BLaER1 treated with 17β-estradiol and CSF1 and Interleukin-3, amounts not matched to agents 10 nM and 100 nM (cell line): ENCODE data around the gene KIT.

ENCODE experiments used
- H3K27ac ChIP-seq, 11 experiments: shearing (Covaris generic); formaldehyde crosslinking; 2 replicates each; pipeline ENCODE4 v1.8.1; 2022
- H3K27me3 ChIP-seq, 11 experiments: shearing (Covaris generic); formaldehyde crosslinking; 2 replicates each; pipeline ENCODE4 v1.8.1; 2022
- H3K36me3 ChIP-seq, 11 experiments: shearing (Covaris generic); formaldehyde crosslinking; 2 replicates each; pipeline ENCODE4 v1.8.1; 2022
- H3K4me1 ChIP-seq, 10 experiments: shearing (Covaris generic); formaldehyde crosslinking; 2 replicates each; pipeline ENCODE4 v1.8.1; 2022
- H3K4me2 ChIP-seq, 11 experiments: shearing (Covaris generic); formaldehyde crosslinking; 2 replicates each; pipeline ENCODE4 v1.8.1; 2022
- H3K4me3 ChIP-seq, 10 experiments: shearing (Covaris generic); formaldehyde crosslinking; 2 replicates each; pipeline ENCODE4 v1.8.1; 2022
- H3K9ac ChIP-seq, 11 experiments: shearing (Covaris generic); formaldehyde crosslinking; 2 replicates each; pipeline ENCODE4 v1.8.1; 2022
- H3K9me3 ChIP-seq, 11 experiments: shearing (Covaris generic); formaldehyde crosslinking; replicated peaks in 1 of 11; 2 replicates each; pipeline ENCODE4 v1.8.1; 2022
- H4K20me1 ChIP-seq, 11 experiments: shearing (Covaris generic); formaldehyde crosslinking; 2 replicates each; pipeline ENCODE4 v1.8.1; 2022
- Cebpa-rat ChIP-seq, 11 experiments: shearing (Covaris generic); IDR thresholded peaks; 2 replicates each; pipeline ENCODE4 v1.8.1; 2022

Gene KIT

GRCh38 chr4:54742636-54743399 is 85.1 kb downstream of the KIT start:
- Histone ChIP-seq H3K9me3 (peaks cover 7 to 32% (median 15%) of the 10 kb centered on the region in 11 experiments; a peak in 21 of 22 replicates), H3K4me2 (peak overlapping the region in 3 of 11 experiments; percentile 1 to 54 (median 47); a peak in 5 of 22 replicates), H3K36me3 (peaks cover 0 to 9% (median 0%) of the 10 kb centered on the region in 11 experiments; a peak in 2 of 22 replicates), H3K9ac (no peak overlapping the region), H3K27ac (no peak overlapping the region), H3K27me3 (no peaks in the 10 kb centered on the region), H3K4me1 (peaks cover 4 to 18% (median 13%) of the 10 kb centered on the region in 10 experiments; a peak in 16 of 20 replicates), H3K4me3 (no peak overlapping the region), H4K20me1 (no peaks in the 10 kb centered on the region)
- TF ChIP-seq Cebpa-rat (IDR thresholded peaks at IDR 0.05): no peak

GRCh38 chr4:54743562-54743961 is 85.8 kb downstream of the KIT start:
- H4K20me1 ChIP-seq: no peaks in the 10 kb centered on the region
- no peak overlapping the region for H3K27ac ChIP-seq
- H3K9me3 ChIP-seq: peaks cover 12 to 37% (median 19%) of the 10 kb centered on the region in 11 experiments; a peak in 21 of 22 replicates
- H3K9ac ChIP-seq: no peak overlapping the region
- peak overlapping the region in 2 of 11 experiments; percentile 47 to 54; a peak in 2 of 22 replicates for H3K4me2 ChIP-seq
- H3K27me3 ChIP-seq: no peaks in the 10 kb centered on the region
- peaks cover 0 to 5% (median 0%) of the 10 kb centered on the region in 11 experiments; a peak in 1 of 22 replicates for H3K36me3 ChIP-seq
- H3K4me3 ChIP-seq: no peak overlapping the region
- H3K4me1 ChIP-seq: peaks cover 4 to 18% (median 13%) of the 10 kb centered on the region in 10 experiments; a peak in 16 of 20 replicates
- TF ChIP-seq Cebpa-rat (IDR thresholded peaks at IDR 0.05): no peak

GRCh38 chr4:54744487-54744886 is 86.7 kb downstream of the KIT start:
- no peak for TF ChIP-seq Cebpa-rat (IDR thresholded peaks at IDR 0.05)
- Histone ChIP-seq H3K4me3 (no peak overlapping the region), H3K27me3 (no peaks in the 10 kb centered on the region), H3K9ac (no peak overlapping the region), H3K4me2 (no peak overlapping the region), H3K4me1 (peaks cover 4 to 18% (median 13%) of the 10 kb centered on the region in 10 experiments; a peak in 16 of 20 replicates), H3K27ac (no peak overlapping the region), H4K20me1 (no peaks in the 10 kb centered on the region), H3K36me3 (no peaks in the 10 kb centered on the region; a peak in 1 of 22 replicates), H3K9me3 (peaks cover 12 to 37% (median 19%) of the 10 kb centered on the region in 11 experiments; a peak in 21 of 22 replicates)

- H3K4me1 ChIP-seq: peaks cover 4 to 18% (median 13%) of the 10 kb centered on the region in 10 experiments; a peak in 16 of 20 replicates
- peaks cover 12 to 37% (median 19%) of the 10 kb centered on the region in 11 experiments; a peak in 21 of 22 replicates for H3K9me3 ChIP-seq
- no peaks in the 10 kb centered on the region for H4K20me1 ChIP-seq
- no peak for TF ChIP-seq Cebpa-rat (IDR thresholded peaks at IDR 0.05)
- no peak overlapping the region for H3K4me3 ChIP-seq
- H3K36me3 ChIP-seq: no peaks in the 10 kb centered on the region; a peak in 1 of 22 replicates
- peak overlapping the region in 5 of 11 experiments; percentile 48 to 65 (median 49); a peak in 8 of 22 replicates for H3K4me2 ChIP-seq
- no peak overlapping the region for H3K27ac ChIP-seq
- H3K9ac ChIP-seq: no peak overlapping the region
- no peaks in the 10 kb centered on the region for H3K27me3 ChIP-seq
Measured at GRCh38 chr4:54745031-54745770, 87.4 kb downstream of the KIT start.

DNA sequence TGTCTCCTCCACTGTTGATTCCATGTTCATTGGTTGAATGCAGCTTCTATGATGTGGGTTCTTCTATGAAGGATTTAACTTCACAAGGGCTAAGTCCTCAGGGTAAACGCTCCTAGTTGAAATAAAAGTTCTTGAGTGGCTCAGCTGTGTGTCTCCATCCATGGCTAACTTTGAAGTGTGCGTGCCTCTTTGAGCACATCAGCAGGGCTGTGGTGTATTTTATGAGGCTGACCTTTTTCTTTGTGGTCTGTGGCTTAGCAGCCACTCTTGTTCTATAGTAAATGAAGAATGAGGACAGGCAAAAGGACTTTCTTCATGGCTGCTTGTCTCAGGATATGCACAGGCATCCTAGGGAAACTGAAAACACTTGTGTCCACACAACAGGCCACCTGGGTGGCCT is 88.5 kb downstream of the KIT start:
- peak overlapping the region in 7 of 11 experiments; percentile 23 to 65 (median 49); a peak in 14 of 22 replicates for H3K4me2 ChIP-seq
- H3K9me3 ChIP-seq: peaks cover 12 to 37% (median 19%) of the 10 kb centered on the region in 11 experiments; a peak in 21 of 22 replicates
- TF ChIP-seq Cebpa-rat (IDR thresholded peaks at IDR 0.05): no peak
- peaks cover 4 to 18% (median 13%) of the 10 kb centered on the region in 10 experiments; a peak in 16 of 20 replicates for H3K4me1 ChIP-seq
- H3K9ac ChIP-seq: no peak overlapping the region
- no peaks in the 10 kb centered on the region; a peak in 1 of 22 replicates for H3K36me3 ChIP-seq
- H3K4me3 ChIP-seq: no peak overlapping the region
- H3K27me3 ChIP-seq: no peaks in the 10 kb centered on the region
- H3K27ac ChIP-seq: no peak overlapping the region
- H4K20me1 ChIP-seq: no peaks in the 10 kb centered on the region

DNA sequence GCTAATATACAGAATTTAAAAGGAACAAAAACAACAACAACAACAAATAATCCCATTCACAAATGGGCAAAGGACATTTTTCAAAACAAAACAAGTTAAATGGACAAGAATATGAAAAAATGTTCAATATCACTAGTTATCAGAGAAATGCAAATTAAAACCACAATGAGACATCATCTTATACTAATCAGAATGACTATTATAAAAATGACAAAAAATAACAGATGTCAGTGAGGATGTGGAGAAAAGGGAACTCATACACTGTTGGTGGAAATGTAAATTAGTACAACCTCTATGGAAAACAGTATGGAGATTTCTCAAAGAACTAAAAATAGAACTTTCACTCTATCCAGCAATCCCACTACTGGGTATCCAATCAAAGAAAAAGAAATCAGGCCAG is 92.6 kb downstream of the KIT start:
- Histone ChIP-seq H4K20me1 (no peaks in the 10 kb centered on the region), H3K27ac (no peak overlapping the region), H3K36me3 (no peaks in the 10 kb centered on the region; a peak in 1 of 22 replicates), H3K27me3 (no peaks in the 10 kb centered on the region), H3K4me1 (peaks cover 2 to 20% (median 16%) of the 10 kb centered on the region in 10 experiments; a peak in 17 of 20 replicates), H3K4me2 (no peak overlapping the region), H3K9ac (no peak overlapping the region), H3K4me3 (no peak overlapping the region), H3K9me3 (peaks cover 12 to 18% (median 14%) of the 10 kb centered on the region in 11 experiments; a peak in 21 of 22 replicates)
- no peak for TF ChIP-seq Cebpa-rat (IDR thresholded peaks at IDR 0.05)

- peaks cover 0 to 24% (median 13%) of the 10 kb centered on the region in 11 experiments; a peak in 11 of 22 replicates for H3K9me3 ChIP-seq
- no peaks in the 10 kb centered on the region for H4K20me1 ChIP-seq
- H3K27me3 ChIP-seq: no peaks in the 10 kb centered on the region
- TF ChIP-seq Cebpa-rat (IDR thresholded peaks at IDR 0.05): no peak
- no peaks in the 10 kb centered on the region for H3K36me3 ChIP-seq
- H3K27ac ChIP-seq: no peak overlapping the region
- no peak overlapping the region for H3K9ac ChIP-seq
- H3K4me3 ChIP-seq: no peak overlapping the region
- H3K4me1 ChIP-seq: peaks cover 5 to 10% (median 6%) of the 10 kb centered on the region in 10 experiments; a peak in 9 of 20 replicates
- H3K4me2 ChIP-seq: no peak overlapping the region
Measured at GRCh38 chr4:54754394-54754793, 96.6 kb downstream of the KIT start.

DNA sequence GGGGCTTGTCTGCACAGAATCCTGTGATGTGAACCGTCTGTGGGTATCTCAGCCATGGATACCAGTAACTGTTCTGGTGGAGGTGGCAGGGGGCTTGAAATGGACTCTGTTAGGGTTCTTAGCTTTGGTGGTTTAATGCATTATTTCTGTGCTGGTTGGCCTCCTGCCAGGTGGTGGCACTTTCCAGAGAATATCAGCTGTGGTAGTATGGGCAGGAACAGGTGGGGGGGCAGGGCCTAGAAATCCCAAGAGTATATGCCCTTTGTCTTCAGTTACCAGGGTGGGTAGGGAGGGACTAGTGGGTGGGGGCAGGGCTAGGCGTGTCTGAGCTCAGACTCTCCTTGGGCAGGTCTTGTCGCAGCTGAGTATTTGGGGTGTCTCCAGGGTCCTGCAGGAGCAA is 106.7 kb downstream of the KIT start:
- H4K20me1 ChIP-seq: no peaks in the 10 kb centered on the region
- peak overlapping the region in 2 of 11 experiments; percentile 14 to 46; a peak in 3 of 22 replicates for H3K4me2 ChIP-seq
- no peak overlapping the region for H3K9ac ChIP-seq
- H3K9me3 ChIP-seq: peaks cover 9 to 43% (median 32%) of the 10 kb centered on the region in 11 experiments; a peak in 21 of 22 replicates
- H3K27ac ChIP-seq: no peak overlapping the region
- no peaks in the 10 kb centered on the region for H3K27me3 ChIP-seq
- H3K4me1 ChIP-seq: peaks cover 0 to 6% (median 1%) of the 10 kb centered on the region in 10 experiments; a peak in 3 of 20 replicates
- H3K4me3 ChIP-seq: no peak overlapping the region
- no peak for TF ChIP-seq Cebpa-rat (IDR thresholded peaks at IDR 0.05)
- no peaks in the 10 kb centered on the region for H3K36me3 ChIP-seq
